HCT116 (cell line): Measurements from ENCODE around the gene MINDY3. TPM values are rescaled to one million over a fixed set of nuclear protein-coding genes. Genes with fewer than 3 reads are reported as not detected.

ENCODE experiments used
- ATAC-seq: fragments of 200-7000 bp; cut with Tn5 transposase; 2 replicates; pipeline ENCODE4 v1.9.1; 2020; ENCODE audit warnings: mild to moderate bottlenecking, moderate library complexity
- BruUV-seq: library from RNA; stranded (reverse); fragments of 400-500 nt; replicated peaks from 2 replicates; lab custom pipeline; 2021; lab: Mats Ljungman, UMichigan
- CTCF ChIA-PET: fragments of 300-600 bp; sonication (Branson Sonifier 250); formaldehyde crosslinking; loops from one replicate; lab custom pipeline; 2021; ENCODE audit warnings: antibody characterized with exemption; lab: Charles Lee
- POLR2A ChIA-PET: fragments of 300-600, 350-600 bp; sonication (Branson Sonifier 250); formaldehyde crosslinking; loops from one replicate; lab custom pipeline; 2021; ENCODE audit warnings: antibody characterized with exemption; lab: Charles Lee
- RAD21 ChIA-PET, 2 experiments: fragments of 300-600 bp; sonication (Branson Sonifier 250); formaldehyde crosslinking; loops; one replicate each; lab custom pipeline; 2023; ENCODE audit warnings: low total read pairs in 2 of 2; ENCODE audit not compliant: uncharacterized antibody in 2 of 2, unreplicated experiment in 2 of 2, low non-redundant PET in 1 of 2; lab: Charles Lee
- DNase-seq: peaks from one replicate; pipeline ENCODE4 v3.0.0-alpha.2; 2010; ENCODE audit warnings: low read depth, low spot score
- H2AFZ ChIP-seq: fragments of 200-600 bp; shearing (Covaris generic), sonication (generic); 2 replicates; pipeline ENCODE4 v1.6.1; 2017; ENCODE audit warnings: low read depth, mixed run types, mixed read lengths, antibody characterized with exemption, low read length; ENCODE audit not compliant: poor library complexity, severe bottlenecking
- H3K27ac ChIP-seq: 2 replicates; pipeline ENCODE4 v1.5.1; 2012; ENCODE audit warnings: low read depth, low read length
- H3K27me3 ChIP-seq: fragments of 200-600 bp; sonication (generic); 2 replicates; pipeline ENCODE4 v1.6.1; 2016; ENCODE audit warnings: mixed run types, low read length, mixed read lengths; ENCODE audit not compliant: insufficient read depth
- H3K36me3 ChIP-seq, 2 experiments: fragments of 200-500 bp in 1 of 2; fragments of 200-600 bp in 1 of 2; sonication (Bioruptor generic) in 1 of 2; sonication (generic) in 1 of 2; 2 replicates each; pipeline versions ENCODE4 v1.5.1 to v1.6.1; 2014 to 2016; ENCODE audit warnings: low read length in 2 of 2, inconsistent platforms in 1 of 2, mixed read lengths in 1 of 2, mixed run types in 1 of 2; ENCODE audit not compliant: insufficient read depth in 2 of 2, control insufficient read depth in 1 of 2
- H3K4me1 ChIP-seq, 2 experiments: fragments of 200-600 bp in 1 of 2; sonication (generic) in 1 of 2; 2 replicates each; pipeline versions ENCODE4 v1.5.1 to v1.6.1; 2012 to 2017; ENCODE audit warnings: low read length in 2 of 2, inconsistent platforms in 1 of 2, mild to moderate bottlenecking in 1 of 2, mixed read lengths in 1 of 2, mixed run types in 1 of 2, moderate library complexity in 1 of 2; ENCODE audit not compliant: insufficient read depth in 2 of 2, control insufficient read depth in 1 of 2
- H3K4me2 ChIP-seq: fragments of 200-600 bp; sonication (generic); 2 replicates; pipeline ENCODE4 v1.6.1; 2017; ENCODE audit warnings: mixed run types, low read length, mixed read lengths
- H3K4me3 ChIP-seq, 2 experiments: fragments of 200-600 bp in 1 of 2; sonication (generic) in 1 of 2; replicated peaks in 1 of 2; 2 replicates each; pipeline ENCODE4 v1.5.1; 2011 to 2016; ENCODE audit warnings: low read length in 2 of 2, control low read depth in 1 of 2, low read depth in 1 of 2, mild to moderate bottlenecking in 1 of 2, mixed read lengths in 1 of 2, mixed run types in 1 of 2
- H3K79me2 ChIP-seq: fragments of 200-600 bp; sonication (generic); 2 replicates; pipeline ENCODE4 v1.6.1; 2017; ENCODE audit warnings: mild to moderate bottlenecking, mixed run types, low read length, moderate library complexity, mixed read lengths; ENCODE audit not compliant: insufficient read depth
- H3K9ac ChIP-seq: fragments of 200-600 bp; sonication (generic); 2 replicates; pipeline ENCODE4 v1.6.1; 2016; ENCODE audit warnings: low read length, mixed read lengths
- H3K9me2 ChIP-seq: fragments of 200-600 bp; sonication (generic), shearing (Covaris generic); 2 replicates; pipeline ENCODE4 v1.6.1; 2017; ENCODE audit warnings: mixed run types, mild to moderate bottlenecking, moderate library complexity; ENCODE audit not compliant: insufficient read depth
- H3K9me3 ChIP-seq, 2 experiments: fragments of 200-500 bp in 1 of 2; fragments of 200-600 bp in 1 of 2; sonication (Bioruptor generic) in 1 of 2; sonication (generic) in 1 of 2; 2 replicates each; pipeline ENCODE4 v1.6.1; 2014 to 2017; ENCODE audit warnings: low read length in 2 of 2, mixed read lengths in 2 of 2, inconsistent platforms in 1 of 2, low read depth in 1 of 2, mild to moderate bottlenecking in 1 of 2, mixed run types in 1 of 2, moderate library complexity in 1 of 2; ENCODE audit not compliant: control insufficient read depth in 1 of 2, insufficient read depth in 1 of 2
- H4K20me1 ChIP-seq: fragments of 200-600 bp; sonication (generic), shearing (Covaris generic); 2 replicates; pipeline ENCODE4 v1.6.1; 2017; ENCODE audit warnings: mixed run types, mild to moderate bottlenecking, moderate library complexity; ENCODE audit not compliant: insufficient read depth
- CBX3 ChIP-seq: IDR thresholded peaks from 2 replicates; pipeline ENCODE4 v1.6.1; 2012; ENCODE audit warnings: low read depth
- CTCF ChIP-seq, 3 experiments: fragments of 200-600 bp in 1 of 3; sonication (generic) in 1 of 3; IDR thresholded peaks in 2 of 3; conservative IDR thresholded peaks in 1 of 3; 2 replicates each; pipeline ENCODE4 v1.5.1; 2012 to 2017; ENCODE audit warnings: low read depth in 2 of 3, low read length in 2 of 3, antibody characterized with exemption in 1 of 3, borderline replicate concordance in 1 of 3, control low read depth in 1 of 3, mild to moderate bottlenecking in 1 of 3, mixed read lengths in 1 of 3, mixed run types in 1 of 3, moderate library complexity in 1 of 3; ENCODE audit not compliant: insufficient read depth in 1 of 3
- MAX ChIP-seq: IDR thresholded peaks from 2 replicates; pipeline ENCODE4 v1.6.1; 2012
- POLR2A ChIP-seq: IDR thresholded peaks from 2 replicates; pipeline ENCODE4 v1.7.0; 2011; ENCODE audit warnings: borderline replicate concordance; ENCODE audit not compliant: insufficient read depth, insufficient read length; ENCODE audit errors: extremely low read depth
- REST ChIP-seq: IDR thresholded peaks from 2 replicates; pipeline ENCODE4 v1.6.1; 2012; ENCODE audit warnings: low read depth
- TCF7L2 ChIP-seq: IDR thresholded peaks from 2 replicates; pipeline ENCODE4 v1.7.0; 2011; ENCODE audit warnings: borderline replicate concordance, inconsistent platforms; ENCODE audit not compliant: insufficient read depth, insufficient read length; ENCODE audit errors: extremely low read depth
- YY1 ChIP-seq: IDR thresholded peaks from 2 replicates; pipeline ENCODE4 v1.6.1; 2011; ENCODE audit warnings: low read length, low read depth, moderate library complexity, mild to moderate bottlenecking; ENCODE audit not compliant: insufficient replicate concordance; ENCODE audit errors: extremely low read depth
- ZFX ChIP-seq: fragments of 450-650 bp; IDR thresholded peaks from 2 replicates; pipeline ENCODE4 v1.6.1; 2017
- intact Hi-C: fragments of 100-400 bp; cut with micrococcal nuclease; formaldehyde crosslinking; loops from 2 replicates; pipeline ENCODE4 v1.10.0; 2022
- total RNA-seq: library from RNA; stranded (reverse); gene quantifications from one replicate; pipeline ENCODE4 v1.2.1, GENCODE V29; 2021; ENCODE audit not compliant: unreplicated experiment

Gene MINDY3
- total RNA-seq, 1 experiment from 2014 or later: 15.5 TPM

- TF ChIP-seq CTCF (IDR thresholded peaks at IDR 0.05 in 2 of 3, conservative IDR thresholded peaks at IDR 0.05 in 1 of 3; ENCODE audit: borderline replicate concordance in 1 of 3, insufficient read depth in 1 of 3, low read depth in 2 of 3, low read length in 2 of 3) (no peak), ZFX (no peak), POLR2A (no peak)
Observed at GRCh38 chr10:15896654-15897053, 36.3 kb upstream of the MINDY3 start (continued).

GRCh38 chr10:15884447-15884846 is 24.1 kb upstream of the MINDY3 start:
- Histone ChIP-seq H3K4me3 (no peak overlapping the region), H3K9me2 (no peaks in the 10 kb centered on the region), H2AFZ (no peak overlapping the region), H3K4me2 (no peak overlapping the region), H3K79me2 (no peaks in the 10 kb centered on the region), H3K9ac (no peak overlapping the region), H3K9me3 (no peaks in the 10 kb centered on the region), H3K27ac (no peak overlapping the region), H4K20me1 (no peaks in the 10 kb centered on the region), H3K36me3 (no peaks in the 10 kb centered on the region), H3K27me3 (peaks cover 39% of the 10 kb centered on the region), H3K4me1 (no peaks in the 10 kb centered on the region)
- RAD21 ChIA-PET: no interaction called here
- POLR2A ChIA-PET: no interaction called here
- DNase-seq (no peak), ATAC-seq (no peak)
- TF ChIP-seq REST: no peak
- no peak for TF ChIP-seq YY1
- TF ChIP-seq TCF7L2: no peak
- TF ChIP-seq MAX: no peak
- no peak for TF ChIP-seq CBX3
- CTCF ChIA-PET: no interaction called here
- intact Hi-C loops: no loop called here
- no TSS peak for BruUV-seq
